Loucy (cell line): ENCODE measurements around the gene CARD6.

Source experiments
- CTCF ChIP-seq: fragments of 200-600 bp; sonication (generic); conservative IDR thresholded peaks from 2 replicates; pipeline ENCODE4 v1.5.1; 2014; ENCODE audit warnings: mild to moderate bottlenecking, antibody characterized with exemption, low read length
- EZH2phosphoT487 ChIP-seq: fragments of 200-600 bp; IDR thresholded peaks from 2 replicates; pipeline ENCODE4 v1.6.1; 2018; ENCODE audit warnings: antibody characterized with exemption, mild to moderate bottlenecking, moderate library complexity, borderline replicate concordance

GRCh38 chr5:40831346-40832210, 9.6 kb upstream of the CARD6 start:
- TF ChIP-seq CTCF, result no peak
- no peak for TF ChIP-seq EZH2phosphoT487
